Stimulated activated CD4-positive, alpha-beta T cell treated with anti-CD3 and anti-CD28 coated beads, Interleukin-4, amount 100 ng/mL, for 4 hours (primary cell): ENCODE data around the gene ZNF474.

Experiments
- DNase-seq, 2 experiments: peaks; one replicate each; pipeline ENCODE4 v3.0.0-alpha.2; 2020

Gene ZNF474

GRCh38 chr5:122119205-122119604 is 10.1 kb upstream of the ZNF474 start:
- DNase-seq = no peak

DNA sequence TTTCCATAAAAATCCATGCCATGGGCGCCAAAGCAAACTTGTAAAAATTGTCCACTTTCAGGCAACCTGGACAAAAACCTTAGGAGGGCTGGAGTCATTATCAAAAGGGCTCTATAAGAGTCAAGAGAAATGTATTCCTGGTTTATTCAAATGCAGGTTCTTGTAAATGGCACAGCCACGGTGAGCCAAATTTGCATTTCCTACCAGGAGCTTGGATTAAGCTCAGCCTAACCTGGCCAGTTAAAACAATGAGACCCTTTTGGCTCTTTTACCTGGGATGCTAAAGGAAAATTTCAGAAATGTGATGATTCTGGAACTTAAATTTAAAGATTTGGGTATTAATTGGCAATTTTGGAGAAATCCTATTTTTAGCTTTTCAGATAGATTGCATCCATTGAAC is 8.9 kb upstream of the ZNF474 start:
- no peak for DNase-seq

- DNase-seq = no peak
These were observed 8.4 kb upstream of the ZNF474 start for GRCh38 chr5:122120957-122121356.

DNA sequence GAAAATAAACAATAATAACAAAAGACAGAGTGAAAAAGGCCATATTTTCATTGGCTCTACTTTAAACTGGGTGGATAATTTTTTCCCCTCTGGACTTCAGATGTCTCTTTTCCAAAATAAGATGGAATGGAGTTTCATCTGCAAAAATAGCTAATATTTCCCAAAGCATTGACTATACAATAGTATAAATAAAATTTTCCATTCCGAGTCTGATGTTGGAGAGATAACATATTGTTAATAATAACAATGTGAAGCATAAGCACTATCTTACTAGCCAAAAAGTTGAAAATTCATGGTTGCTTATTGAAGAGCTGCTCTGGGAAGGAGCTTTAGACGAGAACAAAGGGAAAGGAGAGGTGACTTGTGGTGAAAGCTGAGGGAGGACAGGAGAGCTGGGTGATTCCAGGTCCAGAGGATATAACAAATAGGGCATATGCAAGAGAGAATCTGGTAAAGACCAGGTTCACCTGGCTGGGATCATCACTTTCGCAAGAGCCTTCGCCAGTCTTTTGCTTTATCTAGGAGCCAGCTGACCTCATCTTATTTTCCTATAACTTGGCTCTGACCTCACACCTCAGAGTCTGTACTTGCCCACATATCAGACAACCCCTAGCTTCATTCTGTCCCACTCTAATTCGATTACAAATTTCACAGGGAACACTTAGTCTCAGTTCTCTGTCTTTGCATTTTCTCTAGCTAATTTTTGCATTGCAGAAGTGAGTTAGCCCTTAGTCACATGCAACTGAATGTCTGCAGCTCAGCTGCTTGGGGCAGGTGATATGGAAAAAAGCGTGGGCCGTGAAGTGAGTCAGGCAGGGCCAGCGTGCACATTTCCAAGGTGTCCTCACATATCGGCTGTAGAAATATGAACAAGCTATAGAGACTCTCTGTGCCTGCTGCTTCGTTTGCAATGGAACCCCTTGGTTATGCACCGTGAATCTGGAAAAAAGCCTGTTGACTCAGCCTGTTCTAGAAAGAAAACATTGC is 7.6 kb upstream of the ZNF474 start:
- DNase-seq = no peak

- DNase-seq = no peak
These were observed 4.6 kb upstream of the ZNF474 start for GRCh38 chr5:122124766-122125165.

DNA sequence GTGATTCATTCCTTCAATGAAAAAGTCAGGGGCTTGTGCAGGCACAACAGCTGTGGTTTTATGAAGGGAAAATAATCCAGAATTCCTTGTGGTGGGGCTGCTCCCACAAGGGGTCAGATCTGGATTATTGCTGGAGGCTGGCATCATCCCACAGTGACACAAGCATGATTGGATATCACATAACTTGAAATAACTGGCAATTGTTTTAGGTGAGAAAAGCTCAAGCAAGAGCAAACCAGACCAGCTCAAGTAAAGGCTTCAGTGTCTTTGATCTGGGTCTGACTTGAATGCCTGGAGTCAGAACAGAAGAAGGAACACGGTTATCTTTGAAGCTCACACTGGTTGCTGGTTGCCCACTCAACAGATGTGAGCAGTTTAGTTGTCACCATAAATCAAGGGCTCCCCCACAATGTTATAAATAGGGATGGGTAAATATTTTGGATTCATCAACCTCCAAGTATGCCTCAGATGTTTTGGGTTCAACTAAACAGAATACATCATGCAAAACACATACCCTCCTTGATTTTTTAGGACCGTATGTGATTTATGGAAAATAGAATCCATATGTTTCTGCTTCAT is 3.1 kb upstream of the ZNF474 start:
- DNase-seq = no peak

GRCh38 chr5:122126756-122127321 is 2.5 kb upstream of the ZNF474 start:
- DNase-seq = no peak

DNA sequence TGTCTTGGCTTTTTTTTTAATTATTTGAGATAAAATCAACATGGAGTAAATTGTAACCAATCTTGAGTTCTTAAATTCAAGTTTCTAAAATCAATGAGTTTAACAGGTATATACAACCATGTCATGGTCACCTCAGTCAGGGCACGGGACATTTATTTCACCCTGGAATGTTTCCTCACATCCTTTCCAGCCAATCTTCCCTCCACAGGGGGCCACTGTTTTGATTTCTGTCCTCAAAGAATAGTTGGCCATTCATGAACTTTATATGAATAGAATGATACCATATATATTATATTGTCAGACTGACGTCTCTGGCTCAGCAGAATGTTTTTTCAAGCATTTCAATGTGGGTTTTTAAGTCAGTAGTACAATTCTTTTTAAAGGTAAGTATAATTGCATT is 806 bp downstream of the ZNF474 start:
- DNase-seq = no peak

DNA sequence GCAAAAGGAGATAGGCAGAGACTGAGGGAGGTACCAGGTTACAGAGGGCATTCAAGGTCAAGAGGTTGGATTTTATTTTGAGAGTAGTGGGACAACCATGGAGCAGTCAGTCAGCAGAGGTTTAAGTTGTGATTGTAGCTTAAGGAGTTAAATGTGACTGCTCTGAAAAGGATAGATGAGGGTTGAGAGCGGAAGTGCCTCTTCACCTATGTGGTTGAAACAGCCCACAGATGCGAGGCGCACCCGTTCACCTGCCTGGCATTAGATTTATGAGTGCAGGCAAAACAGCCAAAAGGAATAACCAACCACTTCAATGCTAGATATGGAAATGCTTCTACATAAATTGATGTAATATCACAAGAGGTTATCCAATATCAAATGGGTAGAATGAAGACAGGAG is 8.4 kb downstream of the ZNF474 start:
- no peak for DNase-seq

DNA sequence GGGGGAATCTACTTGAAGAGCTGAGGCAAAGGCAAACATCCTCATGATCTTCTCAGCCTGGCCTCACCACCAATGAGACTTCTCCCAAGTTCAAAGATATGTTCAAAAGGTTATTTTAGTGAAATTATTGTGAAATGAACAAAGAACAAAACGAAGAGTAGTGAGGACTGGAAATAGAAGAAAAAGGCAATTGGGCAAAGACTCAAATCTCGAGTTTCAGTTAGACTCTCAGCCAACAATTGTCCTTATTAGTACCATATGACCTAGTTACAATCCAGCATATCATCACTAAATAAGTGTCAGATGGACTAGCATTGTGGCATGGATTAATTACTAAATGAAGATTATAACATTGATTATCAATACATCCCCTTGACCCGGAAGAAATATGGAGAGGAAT is 9.0 kb downstream of the ZNF474 start:
- no peak for DNase-seq

- DNase-seq = no peak
These were observed 11.6 kb downstream of the ZNF474 start for GRCh38 chr5:122140900-122141299.

- no peak for DNase-seq
These were observed 12.4 kb downstream of the ZNF474 start for GRCh38 chr5:122141751-122142150.

DNA sequence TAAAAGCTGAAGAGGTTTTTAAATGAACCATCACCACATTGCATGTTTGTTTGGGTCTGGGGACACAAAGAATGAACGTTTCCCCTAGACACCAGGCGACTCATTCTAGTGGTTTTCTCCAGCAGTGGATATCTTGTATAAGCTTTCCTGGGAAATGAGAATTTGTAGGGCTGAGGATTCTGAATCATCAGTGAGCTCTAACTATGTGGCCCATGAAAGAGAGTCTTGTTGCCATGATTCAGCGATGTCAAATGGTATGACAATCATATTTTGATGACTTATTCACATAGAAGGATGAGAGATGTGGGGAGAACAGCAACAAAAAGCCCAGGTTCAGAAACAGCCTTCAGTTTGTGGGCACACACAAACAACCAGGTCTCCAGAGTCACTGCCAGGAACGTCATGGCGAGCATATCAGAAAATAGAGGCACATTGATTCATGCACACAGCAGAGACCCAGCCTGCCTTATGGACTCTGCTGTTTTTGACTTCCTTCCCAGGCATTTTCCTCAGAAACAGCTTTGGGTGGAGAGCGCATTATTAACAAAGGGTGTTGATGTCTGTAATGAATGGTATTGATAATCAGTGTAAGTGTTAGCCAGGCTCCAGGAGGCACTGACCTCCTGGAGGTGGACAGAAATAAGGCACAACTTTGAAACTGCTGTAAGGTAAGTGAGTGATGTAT is 13.3 kb downstream of the ZNF474 start:
- no peak for DNase-seq

DNA sequence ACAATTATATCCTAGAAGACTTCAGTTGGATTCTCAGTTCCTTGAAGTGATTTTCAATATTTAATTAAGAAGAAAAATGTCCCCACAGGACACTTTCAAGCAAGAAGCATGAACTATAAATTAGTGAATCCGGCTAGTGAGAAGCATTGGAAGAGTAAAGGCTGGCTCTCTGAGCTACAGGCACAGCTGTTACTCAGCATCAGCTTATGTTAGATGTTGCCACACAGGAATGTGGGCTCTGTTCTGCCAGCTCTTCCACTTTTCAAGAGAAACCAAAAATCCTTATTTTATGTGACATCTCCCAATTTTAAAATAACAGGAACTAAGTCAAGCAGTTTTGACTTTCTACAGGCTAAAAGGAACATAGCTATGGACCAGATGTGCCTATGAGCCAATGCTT is 14.9 kb downstream of the ZNF474 start:
- no peak for DNase-seq

DNA sequence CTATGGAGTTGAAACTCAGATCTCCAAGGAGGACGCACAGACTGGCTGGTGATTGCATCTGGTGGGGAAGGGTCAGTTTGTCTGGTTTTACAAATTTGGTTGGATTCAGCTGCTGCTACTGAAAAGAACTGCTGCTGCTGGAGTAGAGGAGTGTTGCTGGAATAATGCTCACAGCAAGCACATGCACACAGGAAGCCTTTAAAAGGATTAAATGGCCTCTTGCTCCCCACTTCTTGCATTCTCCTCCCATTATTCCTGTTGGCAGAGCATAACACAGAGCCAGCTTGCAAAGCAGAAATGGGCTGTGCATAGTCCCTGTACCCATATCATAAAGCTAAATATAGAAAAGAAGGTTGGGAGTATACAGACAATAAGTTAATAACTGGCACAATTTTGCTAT is 16.6 kb downstream of the ZNF474 start:
- no peak for DNase-seq

DNA sequence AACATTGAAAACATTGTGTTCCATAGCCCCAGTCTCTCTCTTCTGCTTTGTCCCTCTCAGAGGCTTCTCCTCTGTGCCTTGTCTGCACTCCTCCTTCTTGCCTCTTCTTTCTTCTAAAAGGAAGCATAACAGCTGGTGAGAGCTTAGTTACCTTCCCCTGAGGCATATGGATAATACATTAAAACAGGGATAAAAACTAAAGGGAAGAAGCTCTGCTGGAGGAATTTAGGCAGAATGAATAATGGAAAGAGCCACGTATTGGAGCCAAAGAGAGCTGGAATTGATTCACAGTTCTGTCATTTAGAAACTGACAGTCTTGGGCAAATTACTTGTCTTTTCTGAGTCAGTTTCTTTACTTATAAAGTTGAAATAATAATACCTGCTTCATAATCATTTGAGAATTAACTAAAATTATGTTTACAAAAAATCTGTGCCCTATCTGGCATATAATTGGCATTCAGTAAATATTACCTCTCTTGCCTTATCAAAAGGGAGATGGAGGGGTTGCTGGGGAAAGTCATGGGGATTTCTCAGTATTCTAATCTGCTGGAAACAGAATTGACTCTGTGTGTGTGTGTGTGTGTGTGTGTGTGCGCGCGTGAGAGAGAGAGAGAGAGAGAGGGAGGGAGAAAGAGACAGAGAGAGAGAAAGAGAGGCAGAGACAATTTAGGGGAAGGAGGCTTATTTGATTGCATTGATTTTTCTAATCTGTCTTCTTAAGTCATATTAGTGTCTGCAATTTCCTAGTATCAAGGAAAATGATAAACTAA is 20.2 kb downstream of the ZNF474 start:
- DNase-seq = no peak

- DNase-seq = no peak
These were observed 20.9 kb downstream of the ZNF474 start for GRCh38 chr5:122150215-122150614.

DNA sequence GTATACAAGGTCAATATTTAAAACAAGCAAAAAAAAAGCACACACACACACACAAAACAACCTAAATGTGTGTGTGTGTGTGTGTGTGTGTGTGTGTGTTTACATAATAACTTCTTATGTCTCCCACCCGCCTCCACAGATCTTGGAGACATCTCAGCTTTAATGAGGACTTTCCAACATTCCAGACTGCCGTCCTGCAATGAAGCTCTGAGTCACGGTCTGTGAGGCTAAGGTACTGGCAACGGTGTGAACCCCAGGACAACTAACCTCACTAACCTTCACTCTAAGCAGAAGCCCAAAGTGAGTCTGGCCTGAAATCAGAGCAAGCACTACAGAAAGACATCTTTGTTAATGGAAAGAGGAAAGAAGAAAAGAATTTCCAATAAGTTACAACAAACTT is 22.3 kb downstream of the ZNF474 start:
- no peak for DNase-seq

DNA sequence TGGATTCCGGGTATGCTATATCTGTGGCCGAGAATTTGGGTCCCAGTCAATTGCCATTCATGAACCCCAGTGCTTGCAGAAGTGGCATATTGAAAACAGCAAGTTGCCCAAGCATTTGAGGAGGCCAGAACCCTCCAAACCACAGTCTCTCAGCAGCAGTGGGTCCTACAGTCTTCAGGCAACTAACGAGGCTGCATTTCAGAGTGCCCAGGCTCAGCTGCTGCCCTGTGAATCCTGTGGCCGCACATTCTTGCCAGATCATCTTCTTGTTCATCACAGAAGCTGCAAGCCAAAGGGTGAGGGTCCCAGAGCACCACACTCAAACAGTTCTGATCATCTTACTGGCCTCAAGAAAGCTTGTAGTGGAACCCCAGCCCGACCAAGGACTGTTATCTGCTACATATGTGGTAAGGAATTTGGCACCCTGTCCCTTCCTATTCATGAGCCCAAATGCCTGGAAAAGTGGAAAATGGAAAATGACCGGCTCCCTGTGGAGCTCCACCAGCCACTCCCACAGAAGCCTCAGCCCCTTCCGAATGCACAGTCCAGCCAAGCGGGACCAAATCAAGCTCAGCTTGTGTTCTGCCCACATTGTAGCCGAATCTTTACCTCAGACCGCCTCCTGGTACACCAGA is 23.0 kb downstream of the ZNF474 start:
- DNase-seq = no peak

GRCh38 chr5:122153230-122153629 is 23.9 kb downstream of the ZNF474 start:
- no peak for DNase-seq

- no peak for DNase-seq
These were observed 24.4 kb downstream of the ZNF474 start for GRCh38 chr5:122153774-122154173.

DNA sequence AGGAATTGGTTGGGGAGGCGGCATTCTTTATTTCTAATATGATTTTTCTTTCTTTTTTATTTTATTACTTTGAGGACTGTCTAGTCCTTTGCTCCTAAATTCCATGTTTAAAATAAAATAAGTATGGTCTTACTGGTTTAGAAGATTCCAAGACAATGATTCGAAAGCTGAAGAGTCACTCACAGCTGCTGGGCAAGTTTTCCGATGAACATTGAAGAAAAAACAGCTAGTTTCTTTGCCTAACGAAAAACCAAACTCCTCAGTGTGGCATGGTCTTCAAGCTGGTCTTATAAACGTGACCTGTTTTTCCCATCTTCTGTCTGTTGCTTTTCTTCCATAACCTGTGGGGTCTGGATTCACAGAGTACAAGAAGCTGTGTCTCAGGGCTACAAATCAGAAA is 25.1 kb downstream of the ZNF474 start:
- no peak for DNase-seq
